Dedifferentiated amniotic fluid mesenchymal stem cell (primary cell): ENCODE measurements around the gene PPP1R1A.

Experiments used
- DNase-seq: peaks from one replicate; pipeline ENCODE4 v3.0.0-alpha.2; 2016; ENCODE audit errors: extremely low spot score

PPP1R1A gene

DNA sequence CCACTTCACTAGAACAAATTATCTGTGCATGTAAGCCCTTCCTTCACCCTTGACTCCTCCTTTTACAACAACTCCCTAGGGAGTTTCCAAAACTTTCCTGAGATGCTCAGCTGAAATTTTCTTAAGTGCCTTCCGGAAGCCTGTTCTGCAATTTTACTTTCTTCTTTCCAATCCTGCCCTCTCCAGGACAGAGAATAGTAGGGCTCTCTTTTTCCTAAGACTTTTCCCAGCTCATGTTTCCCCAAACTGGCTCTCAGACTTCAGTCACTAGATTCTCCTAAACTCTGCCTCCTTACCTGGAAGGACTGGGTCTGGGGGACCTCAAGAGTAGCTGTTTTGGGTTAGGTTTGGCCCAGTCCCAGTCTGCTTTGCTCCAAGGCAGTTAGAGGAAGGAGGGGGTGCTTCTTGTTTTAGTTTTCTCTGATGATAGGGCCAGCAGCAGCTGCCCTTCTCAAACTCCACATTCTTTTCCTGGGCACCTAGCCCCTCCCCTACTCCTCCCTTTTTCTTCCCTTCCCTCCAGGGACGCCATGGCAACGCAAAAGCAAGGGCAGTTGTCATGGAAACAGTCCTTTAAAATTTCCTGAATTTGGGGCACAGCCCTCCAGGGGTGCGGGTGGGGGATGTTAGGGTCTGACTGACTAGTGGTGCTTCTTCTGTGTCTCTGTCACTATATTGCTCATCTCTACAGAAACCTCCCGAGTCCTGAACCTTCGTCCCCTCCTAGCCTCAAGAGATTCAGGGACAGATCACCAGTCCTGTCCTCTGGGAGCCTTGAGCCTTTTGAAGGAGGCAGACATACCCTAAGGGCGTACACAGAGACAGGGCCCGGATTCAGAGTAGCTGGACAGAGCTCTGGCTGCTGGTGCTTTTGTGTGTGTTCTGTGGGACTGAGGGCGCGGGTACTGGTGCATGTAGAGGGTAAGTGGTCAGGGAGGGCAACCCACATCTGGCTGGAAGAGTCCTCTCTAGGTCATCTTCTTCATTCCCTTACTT, 17.0 kb downstream of the PPP1R1A start:
- DNase-seq: no peak

GRCh38 chr12:54569995-54570528, 18.4 kb downstream of the PPP1R1A start:
- no peak for DNase-seq

- DNase-seq: no peak
Observed at GRCh38 chr12:54569072-54569471, 19.4 kb downstream of the PPP1R1A start.

- no peak for DNase-seq
Observed at GRCh38 chr12:54566792-54567191, 21.7 kb downstream of the PPP1R1A start.

- no peak for DNase-seq
Observed at GRCh38 chr12:54565986-54566544, 22.4 kb downstream of the PPP1R1A start.

DNA sequence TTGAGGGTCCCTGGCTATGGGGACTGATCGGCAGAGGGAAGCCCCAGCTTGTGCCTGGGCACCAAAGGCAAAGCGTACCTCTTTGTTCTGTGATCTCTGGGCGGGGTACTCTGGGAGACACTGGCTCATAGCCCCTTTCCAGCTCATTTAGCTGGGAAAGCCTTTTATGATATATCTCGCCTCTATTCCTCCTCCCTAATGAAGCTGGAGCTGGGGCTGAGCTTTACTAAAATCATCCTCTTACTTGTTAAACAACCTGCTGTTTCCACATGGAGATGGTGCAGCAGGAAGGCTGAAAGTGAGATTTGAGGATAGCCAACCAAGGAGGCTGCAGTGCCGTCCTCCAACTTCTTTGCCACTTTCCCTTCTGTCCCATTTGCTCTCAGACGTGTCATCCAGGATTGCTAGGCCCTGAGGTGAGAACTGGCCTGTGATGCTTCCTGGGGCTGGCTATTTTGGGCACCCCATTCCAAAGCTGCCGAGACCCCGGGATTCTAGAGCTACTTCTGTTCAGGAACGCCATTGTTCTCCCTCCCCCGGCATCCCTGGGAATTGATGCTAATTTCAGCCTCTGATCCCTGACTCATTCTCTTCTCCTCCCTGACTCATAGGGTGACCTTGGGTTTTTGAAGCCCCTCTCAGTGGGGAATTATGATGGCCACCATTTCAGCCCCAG, 23.0 kb downstream of the PPP1R1A start:
- DNase-seq: no peak

DNA sequence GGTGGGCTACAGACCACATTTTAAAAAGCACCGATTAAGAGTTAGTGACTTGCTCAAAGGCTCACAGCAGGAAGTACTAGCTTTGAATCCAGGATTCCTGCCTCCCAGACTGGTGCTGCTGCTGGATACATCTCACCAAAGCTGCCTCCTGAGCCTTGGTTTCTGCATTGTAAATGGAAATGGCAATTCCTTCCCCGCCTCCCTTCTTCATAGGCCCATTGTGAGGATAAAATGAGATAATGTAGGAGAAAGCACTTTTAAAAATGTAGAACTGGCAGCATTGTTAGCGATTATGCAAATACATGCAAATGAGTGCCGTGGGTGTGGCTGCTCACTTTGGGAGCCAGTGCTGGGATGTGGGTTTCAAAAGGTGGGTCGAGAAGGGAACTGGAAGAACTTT, 23.7 kb downstream of the PPP1R1A start:
- no peak for DNase-seq

DNA sequence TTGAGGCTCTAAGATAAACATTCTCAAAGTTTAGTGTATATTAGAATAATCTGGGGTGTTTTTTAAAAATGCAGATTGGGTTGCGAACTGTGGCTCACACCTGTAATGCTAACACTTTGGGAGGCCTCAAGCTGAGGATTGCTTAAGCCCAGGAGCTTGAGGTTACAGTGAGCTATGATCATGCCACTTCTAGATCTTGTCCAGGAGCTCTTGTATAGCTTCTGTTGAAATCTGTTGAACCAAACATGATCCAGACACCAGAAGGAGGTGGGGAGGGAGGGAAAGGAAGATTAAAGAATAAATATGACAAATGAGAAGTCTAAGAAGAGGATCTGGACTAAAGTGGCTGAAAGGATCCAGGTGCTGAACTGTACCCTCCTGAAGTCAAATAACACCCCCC, 24.7 kb downstream of the PPP1R1A start:
- no peak for DNase-seq

- no peak for DNase-seq
Observed at GRCh38 chr12:54562750-54563356, 25.6 kb downstream of the PPP1R1A start.

DNA sequence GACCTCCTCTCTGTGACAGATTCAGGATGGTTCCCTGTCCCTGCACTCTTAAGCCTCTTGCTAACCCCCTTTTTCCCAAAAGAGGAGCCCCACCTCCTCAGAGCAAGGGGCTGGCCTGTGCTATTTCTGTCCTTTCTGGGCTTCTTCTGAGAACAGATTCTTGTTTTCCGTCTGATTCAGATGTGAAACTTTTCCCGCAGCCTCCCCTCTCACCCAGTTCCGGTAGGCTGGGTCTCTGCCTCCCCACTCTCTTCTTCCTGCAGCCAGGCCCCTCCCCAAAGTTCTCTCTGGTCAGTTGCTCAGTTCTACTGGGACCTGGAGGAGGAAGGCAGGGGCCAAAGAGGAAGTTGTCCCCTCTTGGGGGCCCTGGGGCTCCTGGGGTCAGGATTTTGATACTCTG, 27.3 kb downstream of the PPP1R1A start:
- no peak for DNase-seq

GRCh38 chr12:54560374-54560858, 28.0 kb downstream of the PPP1R1A start:
- peak; percentile 31 for DNase-seq

GRCh38 chr12:54558759-54559158, 29.7 kb downstream of the PPP1R1A start:
- DNase-seq: no peak

DNA sequence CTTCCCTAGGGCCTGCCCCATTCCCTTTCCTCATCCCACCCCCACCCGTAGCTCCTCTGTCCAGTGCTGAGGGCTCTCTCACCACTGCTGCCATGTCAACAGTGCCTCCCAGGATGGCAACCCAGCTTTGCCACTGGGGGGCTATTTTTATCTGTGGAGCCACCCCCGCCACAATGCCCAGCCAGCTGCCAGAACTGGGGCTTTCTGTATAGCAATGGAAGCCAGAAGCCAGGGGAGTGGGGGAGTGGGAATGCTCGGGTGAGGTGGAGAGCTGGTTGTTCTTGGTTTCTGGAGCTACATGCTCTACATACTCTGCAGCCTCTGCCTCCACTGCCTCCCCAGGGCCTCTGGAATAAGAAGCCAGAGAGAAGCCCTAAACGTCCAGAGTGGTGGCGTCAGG, 30.1 kb downstream of the PPP1R1A start:
- DNase-seq: no peak

DNA sequence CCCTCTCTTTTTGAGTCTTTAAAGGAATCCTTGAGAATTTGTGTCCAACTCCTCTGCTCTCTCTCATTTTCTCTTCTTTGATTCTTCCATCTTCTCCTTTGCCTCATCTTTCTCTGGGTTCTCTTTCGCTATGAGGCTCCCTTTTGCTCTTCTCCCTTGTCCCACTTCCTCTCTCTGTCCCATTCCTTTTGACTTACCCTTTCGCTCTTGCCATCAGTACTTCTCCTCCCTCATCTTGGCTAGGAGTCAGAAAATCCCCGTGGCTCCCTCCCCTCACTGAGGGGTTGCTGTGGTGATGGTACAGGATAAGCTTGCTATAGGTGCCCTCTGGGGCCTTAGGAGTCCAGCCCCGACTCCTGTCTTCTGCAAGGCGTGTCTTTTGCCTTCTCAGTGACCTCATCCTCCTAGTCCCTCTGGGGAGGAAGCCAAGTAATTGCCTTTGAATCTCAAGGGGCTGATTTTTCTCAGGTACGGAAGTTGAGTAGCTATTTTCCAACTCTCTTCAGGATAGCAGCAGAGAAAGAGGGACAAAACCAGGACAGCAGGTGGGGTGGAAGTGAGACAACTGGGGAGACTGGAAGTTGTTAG, 32.7 kb downstream of the PPP1R1A start:
- no peak for DNase-seq

GRCh38 chr12:54549774-54550451, 38.5 kb downstream of the PPP1R1A start:
- no peak for DNase-seq

- DNase-seq: no peak
Observed at GRCh38 chr12:54546511-54546910, 41.9 kb downstream of the PPP1R1A start.

GRCh38 chr12:54544743-54545142, 43.7 kb downstream of the PPP1R1A start:
- DNase-seq: no peak

DNA sequence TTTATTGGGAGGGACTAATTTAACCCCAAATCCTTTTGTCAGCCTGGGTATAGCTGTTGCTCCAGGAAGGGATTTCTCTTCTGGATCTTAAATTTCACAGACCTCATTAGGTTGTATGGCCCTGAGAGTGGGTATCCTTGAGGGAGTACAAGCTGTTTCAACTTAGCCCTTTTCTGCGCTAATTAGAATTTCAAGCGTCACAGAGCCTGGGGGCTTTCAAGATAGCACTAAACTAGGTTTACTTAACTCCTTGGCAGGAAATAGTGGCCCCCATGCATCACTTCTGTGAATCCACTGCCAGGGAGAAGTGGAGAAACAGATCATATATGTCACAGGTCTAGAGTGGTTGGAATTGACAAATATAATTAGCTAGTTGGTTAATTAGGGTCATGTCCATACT, 44.9 kb downstream of the PPP1R1A start:
- DNase-seq: no peak

DNA sequence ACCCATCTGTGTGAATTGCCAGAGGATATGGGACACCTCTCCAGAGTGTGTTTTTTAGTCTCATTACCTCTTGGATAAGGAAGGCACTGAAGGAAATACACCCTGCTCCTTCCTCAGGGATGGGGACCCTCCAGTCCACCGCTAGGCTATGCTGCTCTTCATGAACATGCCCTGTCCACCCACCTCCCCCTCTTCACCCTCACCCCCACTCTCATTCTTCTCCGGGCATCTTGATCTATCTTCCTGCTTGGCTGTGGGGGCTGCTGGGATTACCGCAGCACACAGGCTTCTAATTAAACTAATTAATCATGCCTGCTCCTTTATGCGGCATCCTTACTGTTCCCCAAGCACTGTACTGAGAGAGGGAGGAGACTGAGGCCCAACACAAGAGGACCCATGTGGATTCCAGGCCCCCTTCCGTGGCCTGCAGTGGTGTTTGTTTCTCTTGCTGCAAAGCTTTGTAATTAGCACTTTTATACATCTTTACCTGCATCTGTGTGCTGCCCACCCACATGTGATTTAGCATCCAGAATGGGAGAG, 46.6 kb downstream of the PPP1R1A start:
- DNase-seq: no peak

- DNase-seq: no peak
Observed at GRCh38 chr12:54538136-54538700, 50.2 kb downstream of the PPP1R1A start.
